K562 (cell line): Measurements from ENCODE around the gene ABR.
"Not testable (repeated sequence)": the region's sequence is repeated elsewhere in the genome, so short reads cannot be mapped to it uniquely, and the experiment has no call there.

Experiments
- CTCF ChIP-seq, 3 experiments: IDR thresholded peaks in 2 of 3; conservative IDR thresholded peaks in 1 of 3; 2 replicates each; pipeline ENCODE4 v1.5.1; 2011 to 2012; ENCODE audit warnings: low read length in 3 of 3, mild to moderate bottlenecking in 3 of 3, control low read depth in 2 of 3, improper control_type of control experiment in 1 of 3, inconsistent platforms in 1 of 3, low read depth in 1 of 3, mixed read lengths in 1 of 3, moderate library complexity in 1 of 3; ENCODE audit not compliant: insufficient read depth in 2 of 3
- DIDO1 ChIP-seq: fragments of 450-650 bp; IDR thresholded peaks from 2 replicates; pipeline ENCODE4 v1.6.1; 2016; ENCODE audit warnings: low read depth, missing biosample characterization, missing genetic modification characterization
- EGR1 ChIP-seq: fragments of 450-650 bp; conservative IDR thresholded peaks from 2 replicates; pipeline ENCODE4 v1.6.1; 2017; ENCODE audit warnings: mild to moderate bottlenecking
- TAF1 ChIP-seq: IDR thresholded peaks from 2 replicates; pipeline ENCODE4 v1.6.1; 2011; ENCODE audit warnings: mild to moderate bottlenecking, low read length, moderate library complexity; ENCODE audit not compliant: insufficient read depth, control insufficient read depth, severe bottlenecking; ENCODE audit errors: extremely low read depth
- TBP ChIP-seq: optimal IDR thresholded peaks from 2 replicates; pipeline ENCODE3; 2011; ENCODE audit warnings: low read depth, low read length, improper control_type of control experiment
- YY1 ChIP-seq, 3 experiments: IDR thresholded peaks; 2 replicates each; pipeline ENCODE4 v1.6.1; 2011; ENCODE audit warnings: low read length in 2 of 3, mild to moderate bottlenecking in 2 of 3, moderate library complexity in 2 of 3, borderline replicate concordance in 1 of 3, control low read depth in 1 of 3, low read depth in 1 of 3; ENCODE audit not compliant: insufficient read depth in 3 of 3, insufficient replicate concordance in 2 of 3, control insufficient read depth in 1 of 3, insufficient read length in 1 of 3; ENCODE audit errors: extremely low read depth in 1 of 3
- ZBTB1 ChIP-seq: sonication (generic); formaldehyde crosslinking; IDR thresholded peaks from 2 replicates; pipeline ENCODE4 v1.8.1; 2023; ENCODE audit warnings: missing genetic modification reagents, low read depth, mild to moderate bottlenecking, borderline replicate concordance
- ZBTB7A ChIP-seq: IDR thresholded peaks from 2 replicates; pipeline ENCODE4 v1.6.1; 2011; ENCODE audit warnings: low read depth, mild to moderate bottlenecking, low read length, moderate library complexity, borderline replicate concordance; ENCODE audit not compliant: control insufficient read depth
- ZEB2 ChIP-seq: fragments of 450-650 bp; IDR thresholded peaks from 2 replicates; pipeline ENCODE4 v1.6.1; 2016

- TF ChIP-seq CTCF (IDR thresholded peaks at IDR 0.05 in 2 of 3, conservative IDR thresholded peaks at IDR 0.05 in 1 of 3; ENCODE audit: insufficient read depth in 2 of 3, low read depth in 1 of 3, low read length in 3 of 3); TBP; ZBTB7A; TAF1; ZBTB1 (CRISPR knock-in tag); DIDO1 (tag); ZEB2; EGR1; YY1 (IDR thresholded peaks at IDR 0.05; ENCODE audit: borderline replicate concordance in 1 of 3, control insufficient read depth in 1 of 3, extremely low read depth in 1 of 3, insufficient read depth in 3 of 3, insufficient read length in 1 of 3, insufficient replicate concordance in 2 of 3, low read depth in 1 of 3, low read length in 2 of 3): not testable (repeated sequence)
These were observed 105.7 kb downstream of the ABR start for GRCh38 chr17:1073963-1074625.
